ENCODE results near the gene BCR.

BCR gene

DNA sequence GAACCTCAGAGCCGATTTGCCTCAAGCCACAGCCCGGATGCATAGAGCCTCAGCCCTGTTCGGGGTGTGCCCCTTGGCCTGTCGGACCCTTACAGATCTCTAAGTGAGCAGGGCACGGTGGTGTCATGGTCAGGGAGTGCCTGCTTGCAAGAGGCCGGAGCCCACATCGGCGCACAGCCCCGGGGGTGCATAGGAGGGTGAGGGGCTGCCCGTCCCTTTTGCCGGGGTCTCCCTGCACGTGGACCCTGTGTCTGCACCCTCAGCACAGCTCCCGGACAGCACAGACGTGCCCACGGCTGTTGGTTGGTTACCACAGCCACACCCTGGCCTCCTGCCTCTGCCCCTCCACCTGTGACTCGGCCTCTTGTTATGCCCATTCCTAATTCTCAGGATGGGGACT lies 28.5 kb upstream of the BCR start:
- no peak for DNase-seq

DNA sequence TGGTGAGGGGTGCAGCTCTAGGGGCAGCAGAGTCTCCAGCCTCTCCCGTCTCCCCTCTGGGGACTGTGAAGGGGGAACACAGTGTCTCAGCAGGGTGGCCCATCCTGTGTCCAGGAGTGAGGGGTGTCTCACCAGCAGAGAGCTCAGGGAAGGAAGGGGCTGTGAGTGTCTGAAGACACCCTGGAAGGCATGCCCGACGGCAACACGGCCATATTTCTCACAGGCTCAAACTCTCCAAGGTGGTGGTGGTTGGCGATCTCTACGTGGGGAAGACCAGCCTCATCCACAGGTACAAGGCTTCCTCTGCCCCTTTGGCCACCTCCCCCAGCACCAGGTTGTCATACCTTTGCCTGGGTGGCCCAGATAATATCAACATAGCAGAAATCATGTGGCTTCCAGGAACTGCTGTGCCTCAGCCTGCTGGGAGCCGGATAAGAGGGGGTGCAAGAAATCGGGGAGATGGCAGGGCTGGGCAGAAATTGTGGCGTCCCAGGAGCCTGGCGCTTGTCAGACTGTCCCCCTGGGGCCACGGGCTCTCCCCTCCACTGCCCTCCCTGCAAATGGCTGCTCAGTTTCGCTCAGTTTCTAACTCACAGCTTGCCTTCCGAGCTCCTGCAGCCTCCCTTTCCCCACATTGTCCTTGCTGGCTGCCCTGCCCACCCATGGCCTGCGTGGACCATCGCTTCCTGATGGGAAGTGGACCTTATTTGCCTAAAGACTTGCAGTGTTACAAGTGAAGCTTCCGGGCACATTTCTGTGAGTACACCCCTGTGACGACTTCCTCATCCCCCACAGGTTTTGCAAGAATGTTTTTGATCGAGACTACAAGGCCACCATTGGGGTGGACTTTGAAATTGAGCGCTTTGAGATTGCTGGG lies 27.8 kb upstream of the BCR start:
- DNase-seq = no peak

DNA sequence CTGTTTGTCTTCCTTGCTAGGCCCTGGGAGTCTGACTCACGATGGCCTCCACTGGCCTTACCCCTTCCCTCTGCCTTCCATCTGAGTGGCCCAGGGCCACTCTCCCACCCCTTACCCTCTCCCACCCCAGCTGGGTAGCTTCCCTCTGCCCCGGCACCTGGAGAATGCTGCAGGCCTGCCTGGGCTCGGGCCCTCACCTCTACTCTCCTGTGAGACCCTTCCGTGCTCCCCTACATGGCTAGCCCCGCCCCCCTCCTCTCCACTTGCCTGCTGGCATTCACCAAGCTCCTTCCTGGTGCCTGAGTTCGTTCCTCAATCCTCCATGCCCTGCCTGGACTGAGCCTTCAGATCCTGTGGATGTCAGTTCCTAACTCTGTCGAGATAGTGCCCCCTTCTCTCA lies 26.3 kb upstream of the BCR start:
- DNase-seq = no peak

DNA sequence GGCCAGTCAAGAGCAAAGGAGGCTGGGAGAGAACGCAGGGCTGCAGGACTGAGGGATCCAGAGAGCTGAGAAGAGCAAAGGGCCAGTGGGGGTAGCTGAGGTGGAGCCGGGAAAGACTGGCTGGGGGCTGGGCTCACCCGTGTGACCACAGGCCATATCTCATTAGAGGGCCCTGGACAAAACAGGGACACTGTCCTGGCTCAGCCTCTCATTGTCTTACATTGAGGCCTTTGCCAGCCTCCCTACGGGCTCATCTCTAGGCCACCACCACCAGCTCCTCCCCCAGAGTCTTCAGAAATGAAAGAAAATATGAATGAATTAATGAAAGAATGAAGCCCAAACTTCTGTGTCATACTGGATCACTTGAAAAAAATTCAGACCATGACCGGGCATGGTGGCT lies 25.8 kb upstream of the BCR start:
- no peak for DNase-seq

DNA sequence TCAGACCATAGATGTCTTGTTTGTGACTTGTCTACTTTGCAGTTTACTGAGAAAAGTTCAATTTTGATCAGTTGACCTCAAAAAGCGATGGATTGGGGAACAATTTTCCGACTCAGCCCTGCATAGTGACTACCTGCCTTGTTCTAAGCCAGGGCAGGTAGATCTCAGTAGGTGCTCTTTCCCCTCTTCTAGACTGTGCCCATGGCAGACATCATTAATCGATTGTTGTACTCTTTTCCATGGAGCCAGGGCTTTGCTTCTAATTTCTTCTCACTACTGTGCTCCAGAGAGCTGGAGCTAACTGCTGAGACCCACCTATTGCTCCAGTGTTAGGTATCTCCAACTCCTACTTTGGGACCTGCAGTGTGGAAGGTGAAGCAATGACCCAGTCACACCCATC lies 25.2 kb upstream of the BCR start:
- no peak for DNase-seq

DNA sequence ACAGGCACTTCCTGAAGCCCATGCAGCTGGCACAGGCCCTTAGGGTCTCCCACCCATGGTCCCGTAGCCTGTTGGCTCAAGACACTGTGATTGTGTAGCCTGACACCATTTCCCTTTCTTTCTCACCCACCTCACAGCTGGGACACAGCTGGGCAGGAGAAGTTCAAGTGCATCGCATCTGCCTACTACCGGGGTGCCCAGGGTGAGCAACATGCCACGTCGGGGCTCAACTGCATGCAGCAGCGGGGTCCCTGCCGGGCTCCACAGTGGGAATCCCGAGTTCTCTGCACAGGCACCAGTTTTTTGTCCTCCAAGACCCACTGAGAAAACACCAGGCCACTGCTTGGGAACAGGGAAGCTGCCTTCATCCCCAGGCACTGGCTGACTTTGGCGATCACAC lies 24.5 kb upstream of the BCR start:
- DNase-seq = no peak

DNA sequence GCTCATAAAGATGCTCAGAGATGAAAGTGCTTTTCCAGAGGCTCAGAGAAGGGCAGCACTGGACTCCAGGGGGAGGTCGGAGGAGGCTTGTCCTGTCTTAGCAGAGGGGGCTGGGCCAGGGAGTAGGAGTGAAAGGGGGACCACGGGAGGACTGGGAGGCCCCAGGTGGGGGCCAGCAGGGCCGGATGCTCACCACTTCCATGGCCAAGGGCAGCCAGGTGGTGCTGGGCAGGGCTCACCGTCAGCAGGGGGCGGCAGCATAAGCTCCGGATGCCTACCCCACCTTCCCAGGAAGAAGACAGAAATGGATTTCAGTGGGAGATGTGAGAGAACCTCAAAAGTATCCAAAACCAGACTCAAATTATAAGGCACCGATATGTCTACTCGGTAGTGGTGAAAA lies 24.0 kb upstream of the BCR start:
- no peak for DNase-seq

DNA sequence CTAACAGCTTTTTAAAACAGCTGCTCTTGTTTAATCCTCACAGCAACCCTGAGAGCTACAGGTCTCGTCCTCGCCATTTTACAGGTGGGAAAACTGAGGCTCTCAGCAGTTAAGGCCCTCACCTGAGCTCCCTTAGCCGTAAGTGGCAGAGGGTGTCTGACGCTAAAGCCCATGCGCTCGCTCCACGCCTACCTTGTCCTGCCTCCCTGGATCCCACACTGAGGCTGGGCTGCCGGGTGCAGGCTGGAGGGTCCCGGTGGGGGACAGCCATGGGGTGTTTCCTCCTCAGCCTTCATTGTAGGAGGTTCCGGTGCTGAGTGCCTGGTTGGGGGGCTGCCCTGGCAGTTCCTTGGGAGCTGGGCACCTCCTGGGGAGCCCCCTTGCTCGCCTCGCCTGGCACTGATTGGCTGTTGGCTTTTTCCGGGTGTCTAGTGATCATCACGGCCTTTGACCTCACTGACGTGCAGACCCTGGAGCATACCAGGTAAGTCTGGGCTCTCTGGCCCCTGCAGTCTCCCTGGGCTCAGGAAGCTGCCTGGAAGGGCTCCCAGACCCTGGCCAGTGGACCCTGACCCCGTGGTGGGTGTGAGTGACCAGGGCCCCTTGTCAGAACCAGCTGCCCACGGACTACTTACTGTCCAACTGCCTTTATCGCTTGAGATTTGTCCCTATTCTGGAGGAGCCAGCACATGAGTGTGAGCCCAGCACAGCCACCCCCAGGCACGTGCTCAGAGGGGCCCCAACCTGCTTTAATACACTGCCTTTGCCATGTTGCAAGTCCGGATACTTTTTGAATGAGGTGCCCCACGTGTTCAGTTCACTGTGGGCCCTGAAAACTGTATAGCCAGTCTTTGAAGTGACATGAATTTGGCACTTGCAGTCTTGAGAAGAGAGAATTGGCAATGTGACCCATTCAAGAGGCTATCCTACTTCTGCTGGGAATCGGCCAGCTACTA lies 22.5 kb upstream of the BCR start:
- DNase-seq = no peak

DNA sequence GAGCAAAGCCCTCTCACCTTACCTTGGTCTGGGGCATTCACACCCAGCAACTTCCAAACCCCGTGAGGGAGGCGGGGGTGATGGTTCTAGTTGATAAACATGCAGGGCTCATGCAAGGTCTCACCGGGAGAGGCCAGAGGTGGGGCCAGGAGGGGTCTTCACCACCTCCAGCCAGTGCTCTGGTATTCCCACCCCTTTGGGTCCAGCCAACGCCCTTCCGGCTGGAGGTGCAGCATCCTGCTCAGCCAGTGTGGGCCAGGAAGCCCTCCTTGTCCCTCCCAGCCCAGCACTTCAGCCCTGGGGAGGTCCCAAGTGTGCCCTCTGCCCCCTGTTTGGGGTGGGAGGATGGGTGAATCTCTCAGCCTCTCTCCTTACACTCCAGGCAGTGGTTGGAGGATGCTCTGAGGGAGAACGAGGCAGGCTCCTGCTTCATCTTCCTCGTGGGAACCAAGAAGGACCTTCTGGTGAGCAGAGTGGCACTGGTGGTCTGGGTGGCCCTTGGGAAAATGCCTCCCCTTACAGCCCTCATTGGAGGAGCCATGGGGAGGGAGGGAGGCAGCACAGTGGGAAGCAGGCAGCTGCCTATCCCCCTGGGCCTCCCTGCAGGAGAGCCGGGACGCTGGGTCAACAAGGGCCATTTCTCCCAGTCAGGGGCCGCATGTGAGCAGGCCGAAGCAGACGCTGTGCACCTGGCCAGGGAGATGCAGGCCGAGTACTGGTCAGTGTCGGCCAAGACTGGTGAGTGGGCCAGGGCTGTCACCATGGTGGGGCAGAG lies 21.6 kb upstream of the BCR start:
- DNase-seq = no peak

DNA sequence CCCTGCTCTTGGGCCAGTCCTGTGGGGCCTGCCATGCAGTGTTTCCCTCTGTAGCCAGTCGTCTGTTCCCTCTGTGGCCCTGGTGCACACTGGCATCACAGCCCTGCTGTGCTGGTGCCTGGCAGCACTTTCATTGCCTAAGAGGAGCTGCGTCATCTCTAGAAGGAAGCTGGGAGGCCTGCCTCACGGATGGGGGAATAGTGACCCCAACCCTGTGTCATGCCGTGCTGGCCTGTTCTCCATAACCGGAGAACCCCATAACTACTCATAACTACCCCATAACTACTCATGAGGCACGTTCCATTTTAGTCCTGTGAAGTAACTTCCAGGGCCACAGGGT lies 21.0 kb upstream of the BCR start:
- DNase-seq = no peak

DNA sequence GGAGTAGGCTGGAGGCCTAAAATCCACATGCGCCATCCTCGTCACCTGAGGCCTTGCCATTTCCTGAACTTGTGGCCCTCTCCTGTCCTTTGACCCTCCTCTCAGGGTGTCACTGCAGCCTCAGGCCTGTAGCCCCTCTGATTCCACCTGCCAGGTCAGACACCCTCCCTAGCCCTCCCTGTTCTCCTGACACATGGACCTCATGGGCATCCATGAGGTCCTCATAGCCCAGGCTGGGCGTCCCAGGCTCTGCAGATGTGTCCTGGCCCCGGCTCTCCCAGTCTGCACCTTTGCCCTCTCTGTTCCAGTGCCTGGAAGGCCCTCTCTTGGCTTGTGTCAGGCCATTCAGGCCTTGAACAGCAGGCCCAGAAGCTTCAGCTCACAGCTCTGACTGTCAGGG lies 19.3 kb upstream of the BCR start:
- no peak for DNase-seq

DNA sequence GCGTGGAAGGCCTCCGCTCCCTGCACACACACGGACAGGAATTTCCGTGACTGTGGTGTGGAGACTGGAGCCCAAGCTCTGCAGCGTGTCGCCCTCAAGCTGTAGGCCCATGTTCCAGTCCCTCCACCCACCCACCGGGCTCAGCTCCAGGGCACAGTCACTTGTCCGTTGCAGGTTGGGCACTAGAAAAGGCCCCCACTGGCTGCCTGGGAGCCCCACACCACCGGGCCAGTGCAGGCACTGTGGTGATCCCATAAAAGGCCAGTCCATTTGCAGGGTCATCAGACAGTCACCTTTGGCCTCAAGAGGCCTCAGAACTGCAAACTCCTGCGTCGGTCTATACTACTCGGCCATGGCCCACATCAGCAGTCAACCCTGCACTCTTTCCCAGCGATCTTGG lies 18.7 kb upstream of the BCR start:
- no peak for DNase-seq

DNA sequence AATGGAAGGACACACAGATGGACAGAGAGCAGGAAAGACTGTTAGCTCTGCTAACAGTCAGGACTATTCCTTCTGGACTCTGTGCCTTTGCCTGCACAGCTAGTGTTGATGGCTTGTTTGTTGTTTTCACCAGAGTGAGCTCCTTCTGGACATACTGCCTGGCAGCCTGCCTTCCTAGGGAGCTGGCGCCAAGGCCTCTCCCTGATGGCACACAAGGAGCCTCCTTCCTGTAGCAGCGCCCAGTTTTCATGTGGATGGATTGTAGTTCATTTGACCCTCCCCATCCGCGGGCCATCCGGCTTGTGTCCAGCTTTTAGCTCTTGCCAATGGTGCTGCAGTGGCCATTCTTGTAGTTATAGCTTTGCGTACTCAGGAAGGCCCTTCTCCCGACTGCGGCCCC lies 16.6 kb upstream of the BCR start:
- DNase-seq = no peak

DNA sequence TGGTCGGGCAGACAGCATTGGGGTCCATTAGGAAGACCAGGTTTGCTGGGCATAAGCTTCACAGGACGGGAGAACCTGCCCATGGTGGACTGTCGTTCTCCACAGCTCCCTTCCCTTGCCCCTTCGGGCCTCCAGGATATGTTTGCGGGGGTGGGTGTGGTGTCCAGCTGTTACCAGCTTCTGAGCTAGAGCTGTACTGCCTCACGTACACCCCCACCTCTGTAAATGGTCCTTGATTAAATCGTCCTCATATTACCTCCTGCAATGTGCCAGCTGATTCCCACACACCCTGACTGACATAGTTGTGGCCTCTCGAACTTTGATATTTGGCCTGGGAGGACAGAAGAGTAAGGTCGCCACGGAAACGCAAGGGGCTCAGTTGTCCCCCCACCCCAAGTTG lies 16.2 kb upstream of the BCR start:
- no peak for DNase-seq

DNA sequence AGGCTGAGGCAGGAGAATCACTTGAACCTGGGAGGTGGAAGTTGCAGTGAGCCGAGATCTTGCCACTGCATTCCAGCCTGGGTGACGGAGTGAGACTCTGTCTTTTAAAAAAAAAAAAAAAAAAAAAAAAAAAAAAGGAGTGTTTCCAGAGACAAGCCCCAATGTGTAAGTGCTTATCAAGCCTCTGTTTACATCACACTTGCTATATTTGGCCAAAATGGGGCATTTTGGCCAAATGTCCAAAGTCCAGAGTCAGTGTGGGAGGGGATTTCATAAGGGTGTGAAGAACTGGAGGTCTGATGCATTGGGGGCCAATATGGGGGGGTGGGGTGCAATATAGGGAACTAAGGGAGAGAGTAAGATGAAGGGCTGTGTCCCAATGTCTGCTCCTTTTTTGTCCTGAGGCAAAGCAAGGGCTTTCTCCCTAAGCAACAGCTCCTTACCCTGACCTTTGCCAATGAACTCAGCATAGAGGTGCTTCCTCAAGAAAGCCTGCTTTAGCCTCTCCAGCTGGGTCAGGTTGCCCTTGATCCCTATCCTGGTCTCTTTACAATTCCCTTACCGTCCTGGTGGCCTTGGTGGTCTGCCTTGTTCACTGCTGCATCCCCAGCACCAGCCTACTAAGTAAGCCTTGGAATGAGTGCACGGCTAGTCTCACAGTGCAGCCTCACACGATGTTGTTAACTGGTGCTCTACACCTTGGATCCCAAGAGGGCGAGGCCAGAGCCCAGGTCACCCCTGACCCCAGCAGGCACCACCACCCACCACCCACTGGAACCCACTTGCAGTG lies 14.1 kb upstream of the BCR start:
- no peak for DNase-seq

DNA sequence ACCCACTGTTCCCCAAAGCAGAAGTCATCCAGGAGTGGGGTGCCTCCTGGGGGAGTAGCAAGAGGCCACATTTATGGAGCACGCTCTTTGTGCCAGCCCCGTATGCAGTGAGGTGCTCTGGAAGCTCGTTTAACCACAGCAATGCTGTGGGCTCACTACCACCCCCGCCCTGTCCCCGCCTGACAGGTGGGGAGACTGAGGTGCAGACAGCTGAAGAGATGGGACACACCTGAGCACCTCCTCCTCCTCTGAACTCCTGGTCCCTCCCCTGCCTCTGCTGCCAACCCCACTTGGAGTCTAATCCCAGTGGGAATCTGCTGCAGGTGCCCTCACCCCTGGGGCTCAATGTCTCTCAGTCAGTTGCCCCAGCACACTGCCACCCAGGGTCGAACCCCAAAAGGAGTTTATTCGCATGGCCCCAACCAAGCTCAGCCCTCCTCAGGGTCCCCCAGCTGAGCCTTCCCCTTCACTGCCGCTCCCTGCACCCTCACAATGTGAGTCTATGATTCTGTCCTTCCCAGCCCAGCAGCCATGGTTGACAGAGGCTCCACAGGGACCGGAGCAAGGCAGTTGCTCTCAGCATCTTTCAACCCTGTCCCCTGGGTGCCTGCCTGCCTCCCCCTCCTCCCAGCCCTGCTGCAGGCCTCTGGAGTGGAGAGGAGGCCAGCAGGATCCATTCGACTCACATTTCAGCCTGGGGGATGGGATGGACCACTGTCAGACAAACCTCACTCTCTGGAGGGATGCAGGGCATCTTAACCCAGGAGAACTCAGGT lies 13.3 kb upstream of the BCR start:
- no peak for DNase-seq

DNA sequence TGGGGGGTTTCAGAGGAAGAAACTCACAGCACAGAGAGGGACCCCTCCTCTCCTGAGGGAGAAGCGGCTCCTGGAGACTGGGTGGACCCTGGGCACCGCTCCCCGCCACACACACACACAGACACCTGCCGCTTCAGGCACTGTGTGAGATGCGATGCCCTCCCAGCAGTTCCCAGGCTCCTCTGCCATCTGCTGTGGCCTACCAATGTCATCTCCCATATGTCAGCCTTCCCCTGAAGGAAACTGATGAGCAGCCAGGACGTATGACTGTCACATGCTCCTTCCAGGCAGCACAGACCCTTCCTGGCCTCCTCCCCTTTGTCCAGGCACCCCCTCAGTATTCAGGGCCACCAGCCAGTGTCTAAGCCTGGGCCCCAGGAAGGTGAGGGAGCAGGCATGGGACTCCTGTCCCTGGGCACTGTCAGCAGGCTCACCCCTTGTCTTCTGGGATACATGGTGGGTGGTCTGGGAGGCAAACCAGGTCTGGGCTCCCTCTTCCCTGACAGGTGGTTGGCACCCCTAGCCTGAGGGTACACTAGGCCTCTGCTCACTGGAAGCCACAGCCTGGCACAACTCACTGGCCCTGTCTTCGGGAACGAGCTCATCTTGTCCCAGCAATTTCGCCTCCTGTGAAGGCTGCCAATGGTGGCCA lies 11.8 kb upstream of the BCR start:
- no peak for DNase-seq

DNA sequence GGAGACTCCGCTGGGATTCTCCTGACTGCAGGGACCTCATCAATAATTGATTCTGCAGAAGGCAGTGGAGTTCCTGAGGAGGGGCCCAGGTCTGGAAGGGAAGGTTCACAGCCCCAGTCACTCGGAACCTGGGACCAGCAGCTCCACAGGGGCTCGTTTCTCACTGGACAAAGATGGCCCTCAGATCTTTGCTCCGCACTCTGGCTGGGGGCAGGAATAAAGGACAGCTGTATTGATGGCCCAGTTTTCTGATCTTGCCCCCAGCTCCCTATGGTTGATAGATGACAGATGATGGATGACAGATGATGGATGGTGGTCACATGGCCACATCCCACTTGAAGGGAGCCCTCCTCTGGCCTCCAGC lies 11.3 kb upstream of the BCR start:
- DNase-seq = no peak

DNA sequence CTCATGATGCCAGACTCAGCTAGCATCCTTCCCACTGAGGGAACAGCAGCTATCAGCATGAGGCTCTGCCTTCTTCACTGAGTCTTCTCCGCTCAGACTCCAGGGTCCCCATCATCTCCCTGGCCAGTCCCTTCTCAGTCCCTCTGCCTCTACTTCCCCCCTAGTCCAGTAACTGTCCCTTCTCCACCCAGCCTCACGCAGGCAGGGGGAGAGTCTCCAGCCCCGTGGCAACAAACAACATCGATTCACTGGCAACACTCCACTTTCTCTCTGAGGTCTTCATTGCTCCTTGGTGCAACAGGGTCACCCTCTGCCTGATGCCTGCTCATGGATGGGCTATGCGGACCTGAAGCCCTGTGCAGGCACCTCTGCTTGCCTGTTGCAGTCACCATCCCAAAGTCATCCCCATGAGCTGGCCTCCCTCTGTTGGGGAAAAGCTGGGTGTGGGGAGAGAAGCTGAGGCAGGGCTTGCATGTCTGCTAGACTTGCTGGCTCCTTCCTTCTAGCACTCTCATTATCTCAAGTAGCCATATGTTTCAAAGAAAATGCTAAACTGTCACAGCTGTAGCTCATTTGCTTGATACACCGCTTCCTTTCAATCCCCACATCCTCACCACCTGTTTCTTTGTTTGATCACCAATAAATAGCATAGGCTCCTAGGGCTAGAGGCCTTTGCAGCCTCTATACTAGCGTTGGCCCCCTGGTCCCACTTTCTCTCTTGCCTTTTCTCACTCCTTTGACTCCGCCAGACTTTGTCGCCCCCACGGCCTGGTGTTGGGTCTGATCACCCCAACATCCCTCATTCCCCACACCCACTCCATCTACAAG lies 4.3 kb upstream of the BCR start:
- no peak for DNase-seq

DNA sequence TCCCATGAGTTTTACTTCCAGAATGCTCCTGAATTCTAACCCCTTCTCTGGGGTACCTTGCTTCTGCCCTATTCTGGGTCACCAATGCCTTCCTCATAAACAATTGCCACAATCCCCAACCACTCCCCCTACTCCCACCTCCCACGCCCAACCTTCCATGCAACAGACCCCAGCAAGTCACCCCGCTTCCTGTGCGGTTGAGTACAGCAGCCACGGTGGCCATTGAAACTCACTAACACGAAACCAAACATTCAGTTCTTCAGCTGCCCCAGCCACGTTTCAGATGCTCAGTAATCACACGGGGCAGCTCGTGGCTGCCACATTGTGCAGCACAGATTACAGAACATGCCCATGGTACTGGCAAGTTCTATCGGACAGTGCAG lies 3.7 kb upstream of the BCR start:
- DNase-seq = no peak

DNA sequence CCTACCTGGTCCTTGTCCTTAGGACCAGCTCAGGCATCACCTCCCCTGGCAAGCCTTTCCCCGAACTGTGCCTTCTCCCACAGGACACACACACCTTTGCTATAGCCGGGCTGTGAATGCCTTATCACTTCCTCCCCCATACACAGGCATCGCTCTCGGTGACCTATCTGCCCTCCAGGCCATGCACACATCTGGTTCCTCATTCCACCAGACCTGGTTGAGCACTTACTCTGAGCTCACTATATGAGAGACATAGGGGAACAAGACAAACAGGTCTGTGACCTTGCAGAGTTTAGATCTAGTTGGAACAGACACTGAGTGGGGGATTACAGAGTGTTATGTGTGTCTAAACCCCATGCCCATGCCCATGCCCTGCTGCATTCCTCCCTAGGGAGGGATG lies 3.1 kb upstream of the BCR start:
- no peak for DNase-seq

Data from DMS79 (cell line).